Measurements from ENCODE around the gene GSE1.

Gene GSE1

DNA sequence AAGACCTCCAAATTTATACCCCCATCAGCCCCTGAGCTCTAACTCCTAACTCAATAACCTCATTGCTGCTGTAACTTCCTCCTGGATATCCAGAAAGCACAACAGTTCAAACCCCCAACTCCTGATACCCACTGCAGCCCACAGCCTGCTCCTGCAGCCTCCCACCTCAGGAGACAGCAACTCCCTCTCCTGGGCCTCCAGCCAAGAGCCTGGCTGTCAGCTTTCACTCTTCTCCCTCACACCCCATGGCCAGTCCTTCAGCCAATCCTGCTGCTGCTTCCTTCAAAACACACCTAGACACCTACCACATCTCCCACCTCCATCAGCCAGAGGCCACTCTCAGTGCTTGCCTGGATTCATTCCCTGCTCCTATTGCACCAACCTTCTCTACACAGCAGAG lies 70.2 kb downstream of the GSE1 start:
- DNase-seq = no peak

DNA sequence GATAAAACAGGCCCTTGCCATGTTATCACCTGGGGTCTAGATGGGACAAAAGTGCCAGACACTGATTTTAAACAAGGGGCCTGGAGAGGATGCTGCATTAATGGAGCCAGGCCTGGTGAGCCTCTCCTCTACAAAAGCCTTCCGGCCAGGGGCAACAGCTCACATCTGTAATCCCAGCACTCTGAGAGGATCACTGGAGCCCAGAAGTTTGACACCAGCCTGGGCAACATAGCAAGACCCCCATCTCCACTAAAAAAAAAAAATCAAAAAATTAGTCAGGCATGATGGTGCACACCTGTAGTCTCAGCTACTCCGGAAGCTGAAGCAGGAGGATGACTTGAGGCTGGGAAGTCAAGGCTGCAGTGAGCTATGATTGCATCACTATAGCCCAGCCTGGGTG lies 72.1 kb downstream of the GSE1 start:
- DNase-seq = no peak

DNA sequence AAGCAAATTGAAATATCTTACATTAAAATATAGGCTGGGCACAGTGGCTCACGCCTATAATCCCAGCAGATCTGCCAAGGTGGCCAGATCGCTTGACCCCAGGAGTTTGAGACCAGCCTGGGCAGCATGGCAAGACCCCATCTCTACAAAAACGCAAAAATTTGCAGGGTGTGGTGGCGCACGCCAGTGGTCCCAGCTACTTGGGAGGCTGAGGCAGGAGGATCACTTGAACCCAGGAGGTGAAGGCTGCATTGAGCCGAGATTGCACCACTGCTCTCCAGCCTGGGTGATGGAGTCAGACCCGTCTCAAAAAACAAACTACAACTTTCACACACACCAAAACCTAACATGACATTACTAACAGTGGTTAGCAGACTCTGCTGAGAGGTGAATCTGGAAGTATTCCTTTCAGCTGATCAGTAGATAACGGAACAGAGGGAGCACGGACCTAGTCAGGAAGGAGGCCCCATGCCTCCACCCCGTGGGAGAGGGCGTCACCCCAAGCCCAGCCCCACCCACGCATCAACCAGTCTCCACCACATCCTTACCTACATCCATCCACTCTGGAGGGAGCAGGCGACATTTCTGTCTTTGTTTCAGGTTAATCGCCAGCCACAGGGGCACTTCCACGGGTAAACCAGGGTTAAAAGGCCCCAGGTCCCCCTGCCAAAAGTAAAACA lies 73.9 kb downstream of the GSE1 start:
- DNase-seq = no peak

DNA sequence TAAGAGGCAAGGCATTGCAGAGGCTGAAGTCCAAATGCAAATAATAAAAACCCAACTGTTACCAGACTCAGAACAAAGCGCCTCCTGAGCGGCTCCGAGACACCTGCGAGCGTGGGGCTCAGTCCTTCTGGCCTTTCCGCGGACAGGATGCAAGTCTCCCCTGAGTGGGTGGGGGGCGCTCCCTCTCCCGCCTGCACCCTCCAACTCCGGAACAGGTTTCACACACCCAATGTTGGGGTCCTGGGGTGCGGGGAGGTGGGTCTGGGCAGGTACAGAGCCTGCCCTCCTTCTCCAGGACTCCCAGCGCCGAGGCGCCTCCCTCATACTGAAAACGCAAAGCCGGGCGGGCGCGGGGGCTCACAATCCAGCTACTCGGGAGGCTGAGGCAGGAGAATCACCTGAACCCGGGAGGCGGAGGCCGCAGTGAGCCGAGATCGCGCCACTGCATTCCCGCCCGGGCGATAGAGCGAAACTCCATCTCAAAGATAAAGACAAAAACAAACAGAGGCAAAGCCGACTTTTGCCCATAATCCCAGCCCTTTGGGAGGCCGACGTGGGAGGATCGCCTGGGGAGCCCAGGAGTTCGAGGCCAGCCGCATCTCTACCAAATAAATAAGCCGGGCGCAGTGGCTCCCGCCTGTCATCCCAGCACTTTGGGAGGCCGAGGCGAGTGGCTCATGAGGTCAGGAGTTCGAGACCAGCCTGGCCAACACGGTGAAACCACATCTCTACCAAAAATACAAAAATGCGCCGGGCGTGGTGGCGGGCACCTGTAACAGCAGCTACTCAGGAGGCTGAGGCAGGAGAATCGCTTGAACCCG lies 74.7 kb downstream of the GSE1 start:
- DNase-seq = no peak

DNA sequence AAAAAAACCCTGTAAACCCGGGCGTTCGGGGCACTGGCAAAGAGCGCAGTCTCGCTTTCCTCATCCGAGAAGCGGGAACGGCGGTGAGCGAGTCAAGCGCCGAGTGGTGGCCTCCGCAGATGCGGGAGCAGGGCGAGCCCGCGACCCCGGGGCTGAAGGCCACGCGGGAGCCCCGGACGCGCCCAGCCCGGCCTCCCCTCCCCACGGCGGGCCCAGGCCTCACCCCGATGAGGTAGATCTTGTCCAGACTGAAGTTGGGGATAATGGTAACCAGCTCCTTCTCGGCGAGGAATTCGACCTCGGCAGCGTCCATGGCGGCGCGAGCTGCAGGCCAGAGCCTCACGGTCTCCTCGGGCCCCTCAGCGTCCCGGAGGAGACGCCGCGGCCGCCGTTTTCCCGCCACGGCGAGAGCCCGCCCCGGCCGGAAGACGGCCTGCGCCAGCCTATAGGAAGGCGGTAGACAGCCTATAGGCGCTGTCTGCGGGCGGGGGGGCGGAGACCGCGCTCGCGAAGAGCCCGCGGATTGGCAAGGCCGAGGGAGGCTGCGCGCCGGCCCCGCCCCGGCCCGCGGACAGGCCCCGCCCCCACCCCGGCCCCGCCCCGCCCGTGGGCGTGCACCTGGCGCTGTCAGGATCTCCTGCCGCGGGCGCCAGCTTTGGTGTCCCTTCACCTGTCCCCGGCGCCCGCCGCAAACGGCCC lies 75.6 kb downstream of the GSE1 start, which contains the start of gene GINS2:
Gene GINS2 (minus strand): TSS at position 369 of the 699 bp plus-strand sequence. CDS start 56 bp downstream, at position 313.
- DNase-seq = peak; percentile 92

DNA sequence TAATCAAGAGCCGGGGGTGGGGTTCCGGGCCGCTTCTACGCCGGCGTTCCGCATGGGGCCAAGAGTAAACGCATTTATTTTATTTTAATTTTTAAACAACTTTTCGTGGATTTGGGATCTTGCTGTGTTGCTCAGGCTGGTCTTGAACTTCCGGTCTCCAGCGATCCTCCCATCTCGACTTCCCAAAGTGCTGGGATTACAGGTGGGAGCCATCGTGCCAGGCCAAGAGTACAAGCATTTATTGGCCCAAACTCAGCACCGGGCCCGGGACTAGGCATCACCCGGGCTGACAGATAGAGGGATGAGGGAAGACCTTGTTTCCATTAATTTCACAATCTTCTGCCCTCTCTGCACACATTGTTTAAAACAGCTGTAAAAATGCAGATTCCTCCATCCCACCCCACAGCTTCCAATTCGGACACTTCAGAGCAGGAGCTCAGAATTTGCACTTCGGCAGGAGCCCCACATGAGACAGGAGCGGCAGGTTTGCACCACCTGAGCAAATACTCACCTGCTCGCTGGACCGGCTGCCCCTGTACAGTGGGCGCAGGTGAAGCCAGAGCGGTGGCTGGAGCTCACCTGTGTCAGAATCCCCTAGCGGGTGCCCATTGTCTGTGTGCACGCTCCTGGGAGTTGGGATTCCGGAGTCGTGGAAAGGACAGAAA lies 76.3 kb downstream of the GSE1 start:
- no peak for DNase-seq

DNA sequence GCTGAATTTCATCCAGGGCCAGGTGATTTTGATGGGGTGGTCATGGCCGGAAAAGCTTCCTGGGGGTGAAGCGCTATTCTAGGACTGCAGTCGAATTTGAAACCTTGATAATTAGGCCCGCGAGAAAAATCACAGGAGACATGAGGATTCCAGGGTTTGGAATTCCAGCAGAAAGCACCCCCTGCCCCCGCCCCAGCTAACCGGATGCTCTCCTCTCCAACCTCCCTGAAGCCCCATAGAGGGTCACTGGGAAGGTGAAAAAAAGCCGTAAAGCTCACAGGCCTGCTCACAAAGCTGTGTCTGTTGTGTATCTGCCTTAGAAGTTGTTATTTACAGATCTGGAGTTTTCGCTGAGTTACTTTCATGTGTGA lies 76.8 kb downstream of the GSE1 start:
- no peak for DNase-seq

DNA sequence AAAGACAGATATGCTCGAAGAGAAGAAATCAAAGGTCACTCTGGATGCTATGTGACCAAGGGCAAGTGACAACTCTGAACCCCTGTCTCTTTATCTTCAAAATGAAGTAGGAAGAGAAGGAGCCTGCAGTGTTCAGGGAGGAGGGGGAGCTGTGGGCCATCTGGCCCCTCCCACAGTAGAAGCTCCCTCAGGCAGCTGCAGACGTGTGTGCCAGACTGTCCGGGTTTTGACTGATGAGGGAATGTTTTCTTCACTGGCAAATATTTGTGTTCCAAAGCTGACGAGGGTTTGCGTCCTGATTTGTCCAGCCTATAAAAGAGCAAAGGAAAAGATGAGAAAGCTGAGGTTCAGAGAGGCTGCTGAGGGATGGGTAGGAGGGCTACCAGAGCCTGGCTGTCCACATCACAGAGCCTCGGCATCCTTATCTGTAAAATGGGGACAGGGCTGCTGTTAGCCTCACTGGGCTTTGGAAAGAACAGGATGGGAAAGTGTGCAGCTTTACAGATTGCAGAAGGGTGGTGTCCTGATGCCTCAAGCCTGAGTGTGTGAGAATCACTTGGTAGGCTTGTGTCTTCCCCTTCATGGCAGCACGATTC lies 77.4 kb downstream of the GSE1 start:
- DNase-seq = no peak

DNA sequence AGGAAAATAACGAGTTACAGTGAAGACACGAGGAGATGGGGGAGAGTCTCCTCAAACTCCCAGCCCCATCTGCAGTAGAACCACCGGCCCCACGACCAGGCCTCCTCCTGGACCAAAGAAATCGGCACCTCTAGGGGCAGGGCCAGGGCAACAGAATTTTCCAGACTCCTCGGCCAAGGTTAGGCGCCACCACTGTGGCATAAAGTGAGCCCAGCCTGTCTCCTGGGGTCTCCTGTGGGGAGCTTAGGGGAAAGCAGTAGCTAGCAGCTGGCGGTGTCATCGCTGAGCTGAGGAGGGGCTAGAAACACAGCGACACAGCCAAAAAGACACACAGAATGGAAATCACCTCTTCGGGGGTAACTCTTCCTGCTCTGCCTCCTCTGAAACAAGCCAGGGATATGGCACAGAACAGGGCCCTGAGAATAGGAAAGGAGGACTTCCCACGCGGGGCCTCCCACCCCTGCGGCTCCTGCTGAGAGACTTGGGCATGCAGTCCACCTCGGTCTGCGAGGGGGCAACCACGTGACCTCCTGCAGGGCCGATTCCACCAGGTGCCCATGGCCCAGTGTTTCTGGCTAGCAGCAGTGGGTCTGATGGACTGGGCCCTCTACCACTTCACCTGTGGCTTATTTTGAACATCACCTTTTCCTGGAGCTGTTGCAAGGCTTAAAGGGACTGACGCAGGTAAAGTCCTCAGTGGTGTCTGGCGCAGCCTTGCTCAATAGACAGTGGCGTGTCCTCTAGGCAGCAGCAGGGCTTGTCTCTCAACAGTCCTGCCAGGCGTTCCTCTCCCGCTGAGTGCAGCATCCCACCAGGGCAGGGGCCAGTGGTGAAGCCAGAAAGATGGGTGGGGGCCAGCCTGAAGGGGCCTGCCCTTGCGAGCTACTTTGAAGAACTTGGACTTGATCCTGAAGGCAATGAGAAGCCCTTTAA lies 82.3 kb downstream of the GSE1 start:
- DNase-seq = no peak

DNA sequence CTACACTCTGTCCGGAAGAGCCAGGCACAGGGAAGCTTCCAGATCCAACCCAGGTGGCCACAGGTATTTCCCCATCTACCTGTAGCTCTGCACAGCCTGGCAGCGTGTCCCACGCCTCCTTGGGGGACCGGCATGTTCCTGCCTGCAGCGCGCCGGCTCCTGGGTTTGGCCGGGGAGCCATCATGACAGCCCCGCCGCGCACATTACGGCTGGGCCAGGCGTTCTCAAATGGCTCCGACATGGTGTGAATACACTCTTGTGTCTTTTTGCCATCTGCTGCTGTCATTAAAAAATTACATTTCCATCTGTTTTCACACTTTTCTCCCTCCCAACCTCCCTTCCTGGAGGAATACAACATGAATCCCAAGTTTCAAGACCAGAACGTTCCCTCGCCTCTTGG lies 83.7 kb downstream of the GSE1 start:
- DNase-seq = no peak

DNA sequence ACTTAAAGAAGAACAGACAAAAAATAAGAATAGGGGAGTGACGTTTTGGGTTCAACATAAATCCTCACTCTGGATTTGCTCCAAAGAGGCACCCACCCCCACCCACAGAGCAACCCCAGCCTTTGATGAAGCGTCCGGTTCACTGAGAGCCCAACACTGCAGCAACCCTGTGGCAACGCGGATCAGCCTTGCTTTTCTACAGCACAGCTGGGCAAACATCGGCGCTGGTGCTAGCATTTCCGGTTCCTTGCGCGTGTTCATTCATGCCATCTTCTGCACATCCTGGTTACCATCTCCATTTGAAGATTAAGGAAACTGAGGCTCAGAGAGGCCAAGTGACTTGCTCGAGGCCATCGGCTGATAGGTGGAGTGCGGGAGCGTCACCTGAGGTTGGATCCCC lies 84.3 kb downstream of the GSE1 start:
- DNase-seq = no peak

DNA sequence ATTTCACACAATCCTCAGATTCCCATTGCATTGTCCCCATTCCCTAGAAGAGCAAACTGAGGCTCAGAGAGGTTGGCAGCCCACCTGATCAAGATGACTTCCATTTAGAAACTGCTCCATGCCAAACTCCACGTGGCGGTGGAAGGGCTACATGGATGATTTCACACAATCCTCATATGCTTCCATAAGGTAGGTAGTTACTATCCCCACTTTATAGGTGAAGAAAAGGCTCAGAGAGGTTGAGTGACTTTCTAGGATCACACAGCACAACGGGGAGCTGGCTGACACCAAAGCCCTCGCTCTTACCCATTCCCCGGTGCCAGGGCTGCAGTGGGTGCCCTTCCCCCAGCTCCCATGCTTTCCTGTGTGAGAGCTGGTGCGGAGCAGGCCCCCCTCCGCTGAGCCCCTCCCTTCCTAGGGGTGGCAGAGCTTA lies 85.4 kb downstream of the GSE1 start:
- DNase-seq = no peak

DNA sequence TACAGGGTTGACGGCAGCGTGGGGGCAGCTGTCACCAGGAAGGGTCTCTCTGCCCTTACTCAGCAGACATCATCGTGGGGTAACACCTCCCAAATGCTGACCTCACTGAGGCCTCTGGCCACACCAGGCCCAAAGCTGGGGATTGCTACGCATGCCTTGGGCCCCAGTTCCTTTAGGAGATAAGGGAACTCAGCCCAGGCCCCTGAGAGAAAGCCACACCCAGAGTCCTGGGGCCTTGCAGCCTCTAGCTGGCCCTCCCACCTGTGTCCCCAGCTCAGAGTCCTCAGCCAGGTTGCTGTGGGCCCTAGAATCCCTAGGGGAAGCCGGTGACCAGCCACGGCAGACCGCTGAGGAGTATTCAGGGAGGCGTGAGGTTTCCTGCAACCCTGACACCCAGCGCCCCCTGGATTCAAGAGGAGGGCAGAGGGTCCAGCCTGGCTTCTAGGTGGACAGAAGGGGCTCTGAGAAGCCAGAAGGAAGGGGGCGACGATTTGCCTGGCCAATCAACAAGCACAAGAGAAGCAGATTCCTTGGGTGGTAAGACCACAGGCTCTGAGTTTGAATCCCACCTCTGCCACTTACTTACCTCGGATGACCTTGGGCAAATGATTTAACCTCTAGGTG lies 85.9 kb downstream of the GSE1 start:
- DNase-seq = no peak

DNA sequence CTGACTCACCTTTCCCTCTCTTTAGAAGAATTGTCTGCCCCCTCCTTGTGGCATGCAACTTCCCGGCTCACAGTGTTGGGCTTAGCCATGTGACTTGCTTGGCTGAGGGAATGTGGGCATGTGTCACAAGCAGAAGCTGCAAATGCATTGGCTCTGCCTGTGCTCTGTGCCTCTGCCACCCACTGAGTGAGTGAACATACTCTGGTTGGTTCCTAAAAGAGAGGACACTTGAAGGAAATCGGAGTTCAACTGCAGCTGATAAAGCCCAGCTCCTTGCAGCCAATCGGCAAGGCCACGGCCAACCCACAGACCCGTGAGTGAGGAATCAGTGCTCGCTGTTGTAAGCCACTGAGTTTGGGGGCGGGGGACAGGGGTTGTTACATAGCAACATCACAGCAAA lies 86.5 kb downstream of the GSE1 start:
- DNase-seq = peak; percentile 34

DNA sequence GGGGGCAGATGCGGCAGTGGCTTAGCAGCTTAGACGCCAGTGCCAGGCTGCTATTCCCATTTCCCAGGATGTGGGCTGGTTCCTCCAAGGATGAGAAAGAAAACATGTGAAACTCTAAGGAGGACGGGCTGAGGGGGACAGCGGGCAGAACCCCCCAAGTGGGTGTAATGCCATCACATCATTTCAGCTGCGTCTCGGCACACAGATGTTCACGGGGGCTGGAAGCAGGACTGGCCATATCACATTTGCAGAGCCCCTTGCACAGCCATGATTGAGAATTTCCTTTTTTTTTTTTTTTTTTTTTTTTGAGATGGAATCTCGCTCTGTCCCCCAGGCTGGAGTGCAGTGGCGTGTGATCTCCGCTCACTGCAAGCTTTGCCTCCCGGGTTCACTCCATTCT lies 90.9 kb downstream of the GSE1 start:
- DNase-seq = no peak

DNA sequence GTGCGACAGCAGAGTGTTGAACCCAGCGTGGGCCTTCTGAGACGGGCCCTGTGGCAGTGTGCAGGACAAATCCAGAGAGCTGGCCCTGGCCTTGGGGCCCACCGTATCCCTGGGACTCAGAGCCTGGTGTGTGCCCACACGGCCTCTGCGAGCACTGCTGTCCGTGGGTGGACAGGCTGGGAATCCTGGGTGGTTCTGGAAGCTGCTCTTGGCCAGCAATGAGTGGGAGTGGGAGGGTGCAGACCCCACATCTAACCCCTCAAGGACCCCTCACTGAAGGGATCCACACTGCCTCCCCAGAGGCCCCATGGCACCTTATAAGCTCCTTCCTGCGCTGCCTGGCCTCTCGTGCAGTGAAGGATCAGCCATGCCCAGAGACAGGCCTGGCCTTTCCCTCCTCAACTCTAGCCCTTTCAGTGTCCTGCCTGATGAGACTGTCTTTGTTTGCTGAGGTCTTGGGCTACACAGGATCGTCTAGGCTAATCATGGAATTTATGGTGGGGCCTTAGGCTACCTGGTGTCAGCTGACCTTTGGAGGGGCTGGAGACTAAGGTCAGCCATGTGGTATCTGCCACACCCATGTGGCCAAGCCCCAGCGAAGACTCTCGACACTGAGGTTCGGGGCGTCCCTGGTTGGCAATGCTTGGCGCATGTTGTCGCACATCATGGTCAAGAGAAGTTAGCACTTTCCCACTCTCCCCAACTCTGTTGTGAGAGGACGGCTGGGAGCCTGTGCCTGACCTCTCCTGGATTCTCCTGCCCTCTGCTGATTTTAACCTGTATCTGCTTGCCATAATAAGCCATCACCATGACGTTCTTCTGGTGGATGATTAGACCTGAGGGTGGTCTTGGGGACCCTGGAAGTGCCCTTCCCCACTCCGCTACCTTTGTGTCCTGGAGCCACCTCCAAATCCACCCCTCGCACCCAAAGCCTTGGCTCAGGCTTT lies 92.1 kb downstream of the GSE1 start:
- DNase-seq = no peak

DNA sequence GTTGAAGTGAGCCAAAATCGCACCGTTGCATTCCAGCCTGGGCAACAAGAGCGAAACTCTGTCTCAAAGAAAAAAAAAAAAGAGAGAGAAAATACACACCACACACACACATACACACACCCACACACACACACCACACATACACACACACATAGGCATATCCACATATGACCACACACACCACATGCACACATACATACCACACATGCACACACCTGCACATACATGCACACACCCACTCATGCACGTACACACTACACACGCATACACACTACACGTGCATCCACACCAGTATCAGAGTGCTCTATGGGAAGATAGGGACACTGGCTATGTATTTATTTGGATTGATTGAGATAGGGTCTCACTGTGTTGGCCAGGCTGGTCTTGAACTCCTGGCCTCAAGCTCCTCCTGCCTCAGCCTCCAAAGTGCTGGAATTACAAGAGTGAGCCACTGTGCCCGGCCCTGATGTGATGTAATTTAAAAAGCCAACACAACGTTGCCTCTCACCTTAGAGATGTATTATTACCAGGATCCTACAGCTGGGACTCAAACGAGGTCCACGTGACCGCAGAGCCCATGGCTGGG lies 93.4 kb downstream of the GSE1 start:
- no peak for DNase-seq

DNA sequence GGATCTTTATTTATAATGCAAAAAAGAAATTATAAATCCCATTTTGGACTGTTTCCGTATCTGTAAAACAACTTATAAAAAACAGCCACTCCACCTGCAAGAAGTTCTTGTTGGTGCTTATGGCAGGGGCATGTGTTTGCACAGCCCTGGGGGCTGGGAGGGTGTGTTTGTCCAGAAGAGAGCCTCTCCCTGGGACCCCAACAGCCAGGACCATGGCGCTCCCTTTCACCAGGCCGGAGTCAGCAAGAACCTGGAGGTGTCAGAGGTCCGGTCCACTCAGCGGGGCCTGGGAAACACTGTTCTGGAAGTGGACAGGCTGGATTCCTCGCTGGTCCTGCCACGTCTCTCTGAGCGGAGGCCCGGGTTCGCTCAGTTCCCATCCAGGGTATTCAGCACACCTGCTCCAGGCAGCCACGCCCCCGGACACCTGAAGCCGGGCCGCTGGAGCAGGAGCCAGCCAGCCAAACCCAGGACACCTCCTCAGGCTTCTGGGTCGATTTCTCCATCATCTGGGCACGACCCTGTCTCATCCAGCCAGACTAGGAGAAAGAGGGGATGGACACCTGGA lies 94.5 kb downstream of the GSE1 start:
- no peak for DNase-seq

DNA sequence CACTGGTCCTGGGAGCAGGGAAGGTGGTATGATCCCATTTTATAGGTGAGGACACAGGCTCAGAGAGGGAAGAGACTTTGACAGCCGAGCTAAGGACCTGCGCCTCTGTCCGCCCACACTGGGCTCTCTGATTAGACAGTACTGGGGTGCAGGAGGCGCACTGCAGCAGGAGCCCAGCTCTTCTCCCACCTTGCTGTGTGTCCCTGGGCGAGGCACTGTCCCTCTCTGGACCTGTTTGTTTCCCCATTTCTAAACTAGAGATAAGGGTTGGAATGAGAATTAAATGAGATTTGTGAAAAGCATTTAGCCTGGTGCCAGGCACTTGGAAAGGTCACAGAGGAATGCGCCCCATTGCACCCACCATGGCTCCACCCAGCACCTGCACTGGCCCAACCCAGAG lies 95.2 kb downstream of the GSE1 start:
- DNase-seq = no peak
